Spleen (tissue), 11 donors: ENCODE data around the gene USP34. TPM values are rescaled to one million over a fixed set of nuclear protein-coding genes. Genes with fewer than 3 reads are reported as not detected.

ENCODE experiments used
- DNase-seq: peaks from one replicate; pipeline ENCODE4 v3.0.0-alpha.2; 2020
- H3K27ac ChIP-seq, 8 donors: fragments of 200-600 bp; sonication (generic) in 7 of 8; 1 replicate in 4 of 8; 2 replicates in 4 of 8; pipeline versions ENCODE4 v1.5.0 to v1.8.0; 2016 to 2021; ENCODE audit warnings: inconsistent platforms in 4 of 8, mild to moderate bottlenecking in 4 of 8, moderate library complexity in 1 of 8
- H3K27me3 ChIP-seq, 7 donors: fragments of 200-600 bp; sonication (generic) in 6 of 7; replicated peaks in 1 of 7; 1 replicate in 4 of 7; 2 replicates in 3 of 7; pipeline versions ENCODE4 v1.5.0 to v1.8.0; 2016 to 2021; ENCODE audit warnings: inconsistent platforms in 3 of 7, mild to moderate bottlenecking in 1 of 7
- H3K36me3 ChIP-seq, 6 donors: fragments of 200-600 bp; sonication (generic) in 5 of 6; 1 replicate in 4 of 6; 2 replicates in 2 of 6; pipeline versions ENCODE4 v1.5.0 to v1.8.0; 2016 to 2021; ENCODE audit warnings: inconsistent platforms in 2 of 6
- H3K4me1 ChIP-seq, 6 donors: fragments of 200-600 bp; sonication (generic) in 5 of 6; 1 replicate in 3 of 6; 2 replicates in 3 of 6; pipeline versions ENCODE4 v1.5.0 to v1.8.0; 2016 to 2021; ENCODE audit warnings: inconsistent platforms in 3 of 6
- H3K4me3 ChIP-seq, 8 donors: fragments of 200-600 bp; sonication (generic) in 7 of 8; 1 replicate in 4 of 8; 2 replicates in 4 of 8; pipeline versions ENCODE4 v1.5.0 to v1.8.0; 2016 to 2021; ENCODE audit warnings: inconsistent platforms in 4 of 8, mild to moderate bottlenecking in 4 of 8, moderate library complexity in 2 of 8
- H3K9me3 ChIP-seq, 8 donors: fragments of 200-600 bp; sonication (generic) in 7 of 8; 1 replicate in 4 of 8; 2 replicates in 4 of 8; pipeline versions ENCODE4 v1.5.0 to v1.8.0; 2016 to 2021; ENCODE audit warnings: inconsistent platforms in 4 of 8
- CTCF ChIP-seq, 11 experiments: fragments of 200-600 bp in 7 of 11; fragments of 450-650 bp in 4 of 11; sonication (generic) in 4 of 11; IDR thresholded peaks in 8 of 11; conservative IDR thresholded peaks in 3 of 11; 1 replicate in 7 of 11; 2 replicates in 4 of 11; pipeline versions ENCODE4 v1.4.0 to v1.8.0; 2016 to 2021; ENCODE audit warnings: antibody characterized with exemption in 11 of 11, inconsistent platforms in 4 of 11, mild to moderate bottlenecking in 1 of 11
- POLR2A ChIP-seq, 3 donors: fragments of 450-650 bp; IDR thresholded peaks; one replicate each; pipeline ENCODE4 v1.5.1; 2017; ENCODE audit warnings: antibody characterized with exemption in 3 of 3, mild to moderate bottlenecking in 1 of 3
- POLR2AphosphoS5 ChIP-seq, 3 donors: sonication (generic); formaldehyde crosslinking; IDR thresholded peaks; one replicate each; pipeline ENCODE4 v1.5.1; 2017; ENCODE audit warnings: antibody characterized with exemption in 3 of 3
- WGBS, 5 donors: extraction: QIAGEN DNeasy Blood & Tissue Kit in 3 of 5; methylation state at CpG; one replicate each; pipeline versions ENCODE4 v1.1.5 to v1.1.7; 2013 to 2018; 5-methylcytosine and 5-hydroxymethylcytosine counted together
- intact Hi-C: fragments of 100-400 bp; cut with DNase I; formaldehyde crosslinking; loops from one replicate; pipeline ENCODE4 v1.15.0; 2023; ENCODE audit warnings: low total_unique reads
- polyA plus RNA-seq, 3 donors: library from polyadenylated mRNA; stranded (reverse); fragments of 200-250 nt; gene quantifications; one replicate each; pipeline ENCODE4 v1.2.1, GENCODE V29; 2013
- total RNA-seq, 7 donors: library from RNA; depleted of rRNA in 3 of 7; stranded (reverse); fragments of >200 nt in 3 of 7; fragmentation: NEBNext Ultra II Directional in 4 of 7; extraction: Animal tissue kit (Norgen Biotek cat#: 25700) in 4 of 7; gene quantifications; one replicate each; pipeline versions ENCODE4 v1.1.0 to v1.2.1, GENCODE V29; 2016 to 2021
- donor health status: healthy with polysubstance abuse.
- donor health status: DM: no; HTN: no; CAD: no; lungs with moderate emphysema.
- donor health status: DM: no; HTN: no; CAD: no.
- donor health status: Bipolar disorder and iron deficiency.
- donor health status: healthy.
- donor health status: DM: no; HTN: no; CAD: no.
- donor health status: DM: yes; HTN: yes; CAD: no.

USP34 gene
- total and polyA plus RNA-seq, 10 donors: 52.1 to 222 (median 142) TPM

GRCh38 chr2:61465045-61465444 is 5.8 kb downstream of the USP34 start:
- Histone ChIP-seq H3K4me3 (no peak overlapping the region), H3K36me3 (peaks cover 0 to 33% (median 0%) of the 10 kb centered on the region in 6 donors), H3K27ac (no peak overlapping the region), H3K27me3 (no peaks in the 10 kb centered on the region), H3K9me3 (no peaks in the 10 kb centered on the region), H3K4me1 (peaks cover 30 to 100% (median 76%) of the 10 kb centered on the region in 6 donors)
- no peak for DNase-seq
- 71 to 83% (median 75%) methylated on average over 3 of the region's 3 CpGs for WGBS, 5 donors
- TF ChIP-seq POLR2A (IDR thresholded peaks at IDR 0.05) (no peak), CTCF (IDR thresholded peaks at IDR 0.05 in 8 of 11, conservative IDR thresholded peaks at IDR 0.05 in 3 of 11) (no peak), POLR2AphosphoS5 (IDR thresholded peaks at IDR 0.05) (no peak)
- intact Hi-C loops: no loop called here

GRCh38 chr2:61463769-61464475 is 7.0 kb downstream of the USP34 start:
- intact Hi-C loops: no loop called here
- no peaks in the 10 kb centered on the region for H3K27me3 ChIP-seq
- peaks cover 0 to 37% (median 0%) of the 10 kb centered on the region in 6 donors for H3K36me3 ChIP-seq
- 77 to 86% (median 78%) methylated on average over 7 of the region's 7 CpGs for WGBS, 5 donors
- peaks cover 23 to 100% (median 74%) of the 10 kb centered on the region in 6 donors for H3K4me1 ChIP-seq
- H3K4me3 ChIP-seq: peak overlapping the region in 1 of 8 donors; percentile 19
- H3K27ac ChIP-seq: peak overlapping the region in 4 of 8 donors; percentile 13 to 74 (median 32)
- DNase-seq: no peak
- H3K9me3 ChIP-seq: no peaks in the 10 kb centered on the region
- TF ChIP-seq POLR2AphosphoS5 (IDR thresholded peaks at IDR 0.05) (no peak), POLR2A (IDR thresholded peaks at IDR 0.05) (no peak), CTCF (IDR thresholded peaks at IDR 0.05 in 8 of 11, conservative IDR thresholded peaks at IDR 0.05 in 3 of 11) (no peak)

- no peak overlapping the region for H3K27ac ChIP-seq
- 88 to 98% (median 92%) methylated on average over 2 of the region's 2 CpGs for WGBS, 5 donors
- TF ChIP-seq CTCF (IDR thresholded peaks at IDR 0.05 in 8 of 11, conservative IDR thresholded peaks at IDR 0.05 in 3 of 11): no peak
- no peak for TF ChIP-seq POLR2AphosphoS5 (IDR thresholded peaks at IDR 0.05)
- TF ChIP-seq POLR2A (IDR thresholded peaks at IDR 0.05): no peak
- intact Hi-C loops: no loop called here
- H3K36me3 ChIP-seq: peaks cover 0 to 13% (median 0%) of the 10 kb centered on the region in 6 donors
- no peaks in the 10 kb centered on the region for H3K9me3 ChIP-seq
- H3K4me3 ChIP-seq: no peak overlapping the region
- DNase-seq: no peak
- peaks cover 16 to 100% (median 71%) of the 10 kb centered on the region in 6 donors for H3K4me1 ChIP-seq
- no peaks in the 10 kb centered on the region for H3K27me3 ChIP-seq
These were observed 9.5 kb downstream of the USP34 start for GRCh38 chr2:61461404-61461803.

- intact Hi-C loops: no loop called here
- DNase-seq: no peak
- no peak overlapping the region for H3K4me3 ChIP-seq
- H3K27me3 ChIP-seq: no peaks in the 10 kb centered on the region
- peaks cover 21 to 100% (median 72%) of the 10 kb centered on the region in 6 donors for H3K4me1 ChIP-seq
- WGBS, 5 donors: 81 to 85% (median 82%) methylated on average over 4 of the region's 4 CpGs
- no peak overlapping the region for H3K27ac ChIP-seq
- H3K36me3 ChIP-seq: peaks cover 0 to 12% (median 0%) of the 10 kb centered on the region in 6 donors
- no peaks in the 10 kb centered on the region for H3K9me3 ChIP-seq
- TF ChIP-seq POLR2AphosphoS5 (IDR thresholded peaks at IDR 0.05) (no peak), POLR2A (IDR thresholded peaks at IDR 0.05) (no peak), CTCF (IDR thresholded peaks at IDR 0.05 in 8 of 11, conservative IDR thresholded peaks at IDR 0.05 in 3 of 11) (no peak)
These were observed 10.7 kb downstream of the USP34 start for GRCh38 chr2:61460163-61460562.
